ENCODE data around the gene BPTF.
"Not testable (repeated sequence)": the region's sequence is repeated elsewhere in the genome, so short reads cannot be mapped to it uniquely, and the experiment has no call there.

Gene BPTF

DNA sequence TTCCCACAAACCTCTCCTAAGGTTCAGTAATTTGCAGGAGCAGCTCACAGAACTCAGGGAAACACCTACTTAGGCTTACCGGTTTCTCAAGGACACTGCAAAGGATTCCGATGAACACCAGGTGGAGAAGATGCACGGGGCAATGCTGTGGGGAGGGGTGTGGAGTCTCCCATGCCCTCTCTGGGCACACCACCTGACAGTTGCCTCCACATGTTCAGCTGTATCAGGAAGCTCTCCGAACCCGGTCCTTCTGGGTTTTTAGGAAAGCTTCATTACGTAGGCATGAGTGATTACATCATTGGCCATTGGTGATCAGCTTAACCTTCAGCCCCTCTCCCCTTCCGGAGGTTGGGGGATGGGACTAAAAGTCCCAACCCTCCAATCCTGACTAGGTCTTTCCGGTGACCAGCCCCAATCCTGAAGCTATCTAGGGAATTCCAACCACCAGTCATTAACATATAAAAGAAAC is 149.3 kb downstream of the BPTF start:
- DNase-seq = no peak

DNA sequence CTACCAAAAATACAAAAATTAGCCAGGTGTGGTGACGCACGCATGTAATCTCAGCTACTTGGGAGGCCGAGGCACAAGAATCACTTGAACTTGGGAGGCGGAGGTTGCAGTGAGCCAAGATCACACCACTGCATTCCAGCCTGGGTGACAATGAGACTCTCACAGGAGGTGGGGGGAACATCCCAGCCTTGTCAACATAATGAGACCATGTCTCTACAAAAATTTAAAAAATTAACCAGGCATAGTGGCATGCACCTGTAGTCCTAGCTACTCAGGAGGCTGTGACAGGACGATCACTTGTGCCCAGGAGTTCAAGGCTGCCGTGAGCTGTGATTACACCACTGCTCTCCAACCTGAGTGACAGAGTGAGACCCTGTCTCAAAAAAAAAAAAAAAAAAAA is 151.0 kb downstream of the BPTF start:
- not testable (repeated sequence) for DNase-seq

- no peak for DNase-seq
Observed at GRCh38 chr17:67980456-67980855, 155.2 kb downstream of the BPTF start.

GRCh38 chr17:67980883-67981282 is 155.6 kb downstream of the BPTF start:
- not testable (repeated sequence) for DNase-seq

DNA sequence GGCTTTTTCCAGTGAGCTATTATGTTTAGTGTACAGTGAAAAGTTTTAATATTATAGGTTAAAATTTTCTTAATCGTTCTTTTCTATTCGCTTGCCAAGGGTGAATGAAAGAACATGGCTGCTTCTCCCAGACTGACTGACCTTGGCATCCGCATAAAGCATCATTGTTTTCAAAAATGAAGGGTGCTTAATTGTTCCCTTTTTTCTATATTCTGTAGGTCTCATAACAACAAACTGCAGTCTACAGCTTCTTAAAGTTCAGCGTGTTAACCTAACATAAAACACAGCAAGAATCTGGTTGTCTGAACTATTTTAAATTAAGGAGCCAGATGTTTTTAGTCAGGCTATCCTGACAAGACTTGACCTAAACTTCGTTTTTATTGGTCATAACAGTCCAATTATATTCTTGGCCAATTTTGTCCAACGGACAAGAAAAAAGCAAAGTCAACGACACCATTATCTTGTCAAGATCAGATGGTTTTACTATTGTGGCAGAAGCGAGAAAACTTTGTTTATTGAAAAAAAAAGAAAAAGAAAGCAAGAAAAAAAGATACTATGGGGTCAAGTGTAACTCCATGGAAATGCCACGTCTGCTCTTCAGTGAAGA is 156.8 kb downstream of the BPTF start:
- DNase-seq = no peak

- no peak for DNase-seq
Observed at GRCh38 chr17:67982686-67983382, 157.5 kb downstream of the BPTF start.

GRCh38 chr17:67983383-67983688 is 158.0 kb downstream of the BPTF start:
- no peak for DNase-seq

DNA sequence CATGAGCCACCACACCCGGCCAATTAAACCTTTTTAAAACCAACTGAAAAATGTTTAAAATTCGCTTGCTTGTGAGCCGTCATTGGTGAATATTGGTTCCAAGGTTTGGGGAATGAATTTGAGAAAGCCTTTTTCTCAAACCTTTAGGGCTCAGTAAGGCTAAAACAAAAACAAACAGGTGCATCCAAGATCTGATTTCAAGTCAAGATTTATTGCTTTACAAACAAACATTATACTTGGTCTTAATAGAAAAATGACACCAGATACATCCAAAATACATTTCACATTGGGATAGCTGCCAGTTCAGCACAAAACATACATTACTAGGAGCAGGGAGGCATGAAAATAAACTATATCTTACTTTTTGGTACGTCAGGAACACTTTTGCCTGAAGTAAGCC is 165.6 kb downstream of the BPTF start:
- no peak for DNase-seq

DNA sequence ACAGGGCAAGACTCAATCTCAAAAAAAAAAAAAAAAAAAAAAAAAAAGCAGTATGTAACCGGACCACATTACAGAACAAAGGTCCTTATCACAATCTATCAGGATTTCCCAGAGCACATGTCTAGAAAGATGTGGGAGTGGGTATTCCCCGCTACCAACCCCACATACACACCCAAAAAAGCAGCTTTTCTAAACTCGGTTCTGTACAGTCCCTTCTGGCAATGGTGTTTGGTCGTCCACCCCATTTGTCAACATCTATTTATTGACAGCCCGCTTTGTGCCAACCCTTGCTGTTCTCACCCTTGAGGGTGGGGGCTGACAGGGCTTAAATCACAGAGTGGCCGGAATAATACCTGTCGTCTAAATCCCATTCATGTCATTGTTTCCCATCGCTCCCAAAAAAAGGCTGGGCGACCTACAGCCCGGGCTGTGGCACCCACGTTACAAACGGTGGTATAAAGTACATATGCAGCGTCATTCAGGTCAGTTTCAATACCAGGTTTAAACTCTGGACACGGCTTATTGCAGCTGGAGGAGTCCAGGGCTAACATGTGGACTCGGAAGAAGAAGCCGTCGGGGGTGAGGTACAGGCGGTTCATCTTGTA is 167.3 kb downstream of the BPTF start:
- no peak for DNase-seq

DNA sequence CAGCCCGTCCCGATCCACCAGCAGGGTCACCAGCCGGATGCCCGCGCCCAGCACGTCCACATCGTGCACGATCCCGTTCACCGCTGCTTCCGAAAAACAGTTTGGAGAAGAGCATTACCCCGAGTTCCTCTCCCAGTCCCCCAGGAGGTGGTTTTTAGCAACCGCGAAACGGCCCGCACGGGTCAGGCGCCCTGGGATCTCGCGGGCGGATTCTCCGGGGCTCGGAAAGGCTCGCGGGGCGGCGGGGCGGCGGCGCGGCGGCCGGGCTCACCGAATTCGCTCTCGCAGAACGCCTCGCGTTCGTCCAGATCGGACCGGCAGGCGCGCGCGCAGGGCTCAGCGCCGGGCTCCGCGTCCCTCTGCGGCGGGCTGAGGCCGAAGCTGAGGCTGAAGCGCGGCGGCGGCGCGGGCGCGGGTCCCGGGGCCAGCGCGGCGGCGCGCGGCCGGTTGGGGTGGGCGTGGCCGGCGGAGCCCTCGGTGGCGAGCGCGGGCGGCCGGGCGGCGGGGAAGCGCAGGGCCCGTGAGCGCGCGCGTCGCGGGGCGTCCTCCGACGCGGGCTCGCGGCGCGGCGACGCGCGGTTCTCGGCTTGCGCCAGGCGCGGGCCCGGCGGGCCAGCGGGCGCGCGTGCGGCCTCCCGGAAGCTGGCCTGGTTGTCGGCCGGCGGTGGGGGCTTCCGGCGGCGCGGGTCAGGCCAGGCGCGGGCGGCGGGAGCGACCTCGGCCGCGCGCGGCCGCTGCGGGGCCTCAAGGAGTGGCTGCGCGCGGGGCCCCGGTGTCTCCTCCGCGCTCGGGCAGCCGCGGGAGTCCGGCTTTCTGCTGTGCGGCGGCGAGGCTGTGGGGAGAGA is 168.1 kb downstream of the BPTF start:
- peak; percentile 52 to 77 for DNase-seq

DNA sequence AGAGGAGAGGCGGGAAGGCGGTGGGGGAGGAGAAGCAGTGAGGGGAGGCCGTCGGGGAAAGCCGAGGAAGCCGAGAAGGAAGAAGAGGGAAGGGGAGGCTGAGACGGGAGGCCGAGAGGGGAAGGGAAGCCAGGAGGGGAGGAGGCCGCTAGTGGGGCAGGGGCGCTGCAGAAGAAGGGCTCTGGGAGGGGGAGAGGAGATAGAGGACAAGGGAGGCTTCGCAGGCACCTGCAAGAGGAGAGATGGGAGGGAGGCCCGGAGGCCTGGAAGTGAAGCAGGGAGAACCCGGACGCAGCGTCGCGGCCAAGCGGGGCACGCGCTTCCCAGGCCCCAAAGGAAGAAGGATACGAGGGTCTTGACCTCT is 168.7 kb downstream of the BPTF start:
- no peak for DNase-seq

DNA sequence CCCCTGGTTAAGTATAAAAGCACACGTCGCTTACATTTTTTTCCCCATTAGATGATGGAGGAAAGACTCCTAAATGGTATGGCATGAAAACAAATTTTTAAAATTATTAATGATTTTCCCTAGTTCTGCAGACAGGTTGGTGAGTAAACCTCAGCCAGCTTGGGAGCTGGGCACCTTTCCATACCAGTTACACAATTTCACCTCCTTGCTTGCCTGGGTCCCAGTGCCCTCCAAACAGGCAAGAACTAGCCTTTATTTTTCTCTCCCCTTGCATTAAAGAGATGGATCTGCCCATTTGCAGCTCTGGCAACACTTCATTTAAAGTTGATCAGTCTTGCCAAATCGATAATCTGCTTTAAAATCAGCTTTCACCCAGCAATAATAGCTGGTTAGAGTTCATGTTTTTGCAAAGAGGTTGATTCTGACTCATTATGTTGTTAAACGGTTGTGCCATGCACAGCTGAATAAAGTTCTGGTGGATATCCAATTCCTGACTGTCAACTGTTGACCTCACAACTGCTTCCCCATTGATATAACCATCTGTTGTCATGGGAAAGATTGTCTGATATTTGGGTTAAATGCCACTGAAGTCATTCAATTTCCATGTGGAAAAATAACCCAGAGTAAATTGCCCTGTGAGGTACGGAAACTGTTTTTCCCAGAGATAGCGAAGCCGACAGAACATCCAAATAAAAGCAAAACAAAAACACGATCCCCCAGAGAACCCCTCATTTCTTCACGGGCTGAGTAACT is 169.7 kb downstream of the BPTF start:
- no peak for DNase-seq

GRCh38 chr17:67995570-67996263 is 170.4 kb downstream of the BPTF start:
- DNase-seq = peak; percentile 7 to 17

DNA sequence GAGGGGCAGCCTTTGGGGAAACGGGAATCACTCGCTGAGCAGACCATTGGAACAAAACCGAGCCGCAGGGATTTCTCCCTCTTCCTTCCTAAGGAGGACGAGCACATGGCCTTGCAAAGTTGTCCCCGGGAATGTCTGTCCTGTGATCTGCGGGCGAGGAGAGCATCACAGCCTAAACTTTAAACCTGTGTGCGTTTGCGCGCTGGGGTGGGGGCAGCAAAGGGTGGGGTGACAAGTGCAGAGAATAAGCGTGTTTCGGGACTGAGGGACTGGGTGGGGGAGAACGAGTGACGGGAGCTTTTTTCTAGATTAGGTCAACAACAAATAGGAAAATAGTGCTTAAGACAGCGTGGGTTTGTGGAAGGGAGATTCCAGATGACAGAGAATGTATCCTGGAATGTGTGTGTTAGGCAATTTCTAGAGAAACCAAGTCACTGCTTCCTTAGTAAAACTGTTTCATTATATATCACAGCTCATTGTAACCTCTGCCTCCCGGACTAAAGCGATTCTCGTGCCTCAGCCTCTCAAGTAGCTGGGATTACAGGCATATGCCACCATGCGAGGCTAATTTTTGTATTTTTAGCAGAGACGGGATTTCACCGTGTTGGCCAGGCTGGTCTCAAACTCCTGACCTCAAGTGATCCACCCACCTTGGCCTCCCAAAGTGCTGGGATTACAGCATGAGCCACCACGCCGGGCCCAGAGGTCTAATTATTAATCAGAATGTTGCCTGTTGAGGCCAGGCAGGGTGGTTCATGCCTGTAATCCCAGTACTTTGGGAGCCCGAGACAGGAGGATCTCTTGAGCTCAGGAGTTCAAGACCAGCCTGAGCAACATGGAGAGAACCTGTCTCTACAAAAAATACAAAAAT is 171.2 kb downstream of the BPTF start, which contains the start of gene C17orf58:
C17orf58 (minus strand) TSS at position 169 of the 871 bp plus-strand sequence. CDS start 271 bp downstream, outside the sequence.
- peak in 1 of 2 experiments; percentile 24 for DNase-seq

DNA sequence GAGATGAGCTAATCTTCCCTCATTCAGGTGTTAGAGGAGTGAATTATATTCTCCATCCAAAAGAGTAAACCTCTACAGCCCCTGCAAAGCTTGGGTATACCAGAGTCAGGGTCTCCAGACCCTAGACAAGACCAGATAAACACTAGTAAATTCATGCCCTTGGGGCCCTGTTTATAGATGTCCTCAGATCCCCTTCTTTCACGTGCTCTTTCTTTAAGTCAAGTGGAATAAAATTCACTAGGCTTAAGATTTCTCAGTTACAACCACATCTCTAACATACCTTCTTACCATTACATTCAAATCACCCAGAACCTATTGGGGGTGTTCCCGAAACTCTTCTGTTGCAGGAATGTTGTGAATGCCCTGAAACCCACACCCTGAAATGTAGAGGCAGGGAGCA is 173.2 kb downstream of the BPTF start:
- DNase-seq = no peak

DNA sequence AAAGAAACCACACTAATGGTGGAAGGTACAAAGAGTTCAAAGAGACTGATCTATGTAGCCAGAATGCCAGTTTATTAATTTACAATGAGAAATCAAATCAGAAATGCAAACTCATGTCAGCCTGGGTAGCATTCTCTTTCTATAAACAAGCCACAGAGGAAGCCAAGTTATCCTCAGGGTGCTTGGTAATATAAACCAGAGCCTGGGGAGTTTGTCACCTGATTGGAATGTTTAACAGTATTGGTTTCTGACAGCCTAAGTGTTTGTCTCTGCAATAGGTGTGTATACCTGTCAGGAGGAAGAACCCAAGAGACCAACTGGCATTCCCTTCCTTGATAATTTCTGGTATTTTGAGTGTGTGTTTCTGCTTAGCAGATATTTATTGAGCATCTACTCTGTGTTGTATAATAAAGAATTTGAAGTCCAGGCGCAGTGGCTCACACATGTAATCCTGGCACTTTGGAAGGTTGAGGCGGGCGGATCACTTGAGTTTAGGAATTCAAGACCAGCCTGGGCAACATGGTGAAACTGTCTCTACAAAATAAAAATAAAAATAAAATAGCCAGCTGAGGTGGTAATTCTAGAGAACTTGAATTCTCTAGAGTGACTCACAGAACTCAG is 174.1 kb downstream of the BPTF start:
- DNase-seq = no peak

GRCh38 chr17:68004201-68004600 is 178.9 kb downstream of the BPTF start:
- no peak for DNase-seq

DNA sequence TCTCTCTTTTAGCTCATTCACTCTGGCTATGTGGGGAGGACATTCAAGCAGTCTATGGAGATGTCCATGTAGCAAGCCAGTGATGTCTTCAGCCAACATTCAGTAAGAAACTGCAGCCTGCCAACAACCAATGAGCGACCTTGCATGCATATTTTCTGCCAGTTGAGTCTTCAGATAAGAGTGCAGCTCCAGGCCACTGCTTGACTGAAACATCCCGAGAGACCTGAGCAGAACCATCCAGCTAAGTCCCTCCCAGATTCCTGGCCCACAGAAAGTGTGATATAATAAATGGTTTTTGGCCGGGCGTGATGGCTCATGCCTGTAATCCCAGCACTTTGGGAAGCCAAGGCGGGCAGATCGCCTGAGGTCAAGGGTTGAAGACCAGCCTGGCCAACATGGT is 181.5 kb downstream of the BPTF start:
- no peak for DNase-seq

- peak; percentile 31 to 61 for DNase-seq
Observed at GRCh38 chr17:68011199-68011665, 185.9 kb downstream of the BPTF start.

DNA sequence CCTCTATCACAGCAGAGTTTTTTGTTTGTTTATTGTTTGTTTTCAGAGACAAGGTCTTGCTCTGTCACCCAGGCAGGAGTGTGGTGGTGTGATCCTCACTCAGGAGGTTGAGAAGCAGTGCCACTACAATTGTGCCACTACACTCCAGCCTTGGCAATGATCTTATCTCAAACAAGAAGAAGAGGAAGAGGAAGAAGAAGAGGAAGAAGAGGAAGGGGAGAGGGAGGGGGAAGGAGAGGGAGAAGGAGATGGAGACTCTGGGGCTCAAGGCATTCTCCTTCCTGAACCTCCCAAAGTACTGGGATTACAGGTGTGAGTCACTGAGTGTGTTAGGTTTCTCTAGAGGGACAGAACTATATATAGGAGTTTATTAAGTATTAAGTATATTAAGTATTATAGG is 188.1 kb downstream of the BPTF start:
- DNase-seq = no peak

All from stimulated activated CD4-positive, alpha-beta T cell treated with anti-CD3 and anti-CD28 coated beads, Interleukin-4, amount 100 ng/mL, for 4 hours (primary cell).